Esophagus muscularis mucosa (tissue), 4 donors: ENCODE data around the gene SHROOM4. TPM values are rescaled to one million over a fixed set of nuclear protein-coding genes. Genes with fewer than 3 reads are reported as not detected.

Experiments used
- DNase-seq: peaks from one replicate; pipeline ENCODE4 v3.0.0-alpha.2; 2017; ENCODE audit errors: extremely low spot score
- H3K27ac ChIP-seq, 4 donors: fragments of 200-600 bp; sonication (generic); replicated peaks in 1 of 4; 1 replicate in 3 of 4; 2 replicates in 1 of 4; pipeline ENCODE4 v1.5.1; 2016 to 2019; ENCODE audit warnings: mild to moderate bottlenecking in 1 of 4
- H3K27me3 ChIP-seq, 4 donors: fragments of 200-600 bp; sonication (generic); one replicate each; pipeline versions ENCODE4 v1.5.1 to v1.6.0; 2016 to 2019
- H3K36me3 ChIP-seq, 4 donors: fragments of 200-600 bp; sonication (generic); one replicate each; pipeline ENCODE4 v1.5.1; 2016 to 2019
- H3K4me1 ChIP-seq, 4 donors: fragments of 200-600 bp; sonication (generic); one replicate each; pipeline ENCODE4 v1.5.1; 2016 to 2019
- H3K4me3 ChIP-seq, 4 donors: fragments of 200-600 bp; sonication (generic); 1 replicate in 2 of 4; 2 replicates in 2 of 4; pipeline ENCODE4 v1.5.1; 2016 to 2019; ENCODE audit warnings: mild to moderate bottlenecking in 4 of 4, moderate library complexity in 1 of 4
- H3K9me3 ChIP-seq, 4 donors: fragments of 200-600 bp; sonication (generic); 1 replicate in 3 of 4; 2 replicates in 1 of 4; pipeline ENCODE4 v1.5.1; 2016 to 2019
- CTCF ChIP-seq, 3 experiments: fragments of 200-600 bp in 2 of 3; fragments of 450-650 bp in 1 of 3; sonication (generic) in 2 of 3; IDR thresholded peaks; one replicate each; pipeline ENCODE4 v1.5.1; 2017 to 2019; ENCODE audit warnings: antibody characterized with exemption in 3 of 3, mild to moderate bottlenecking in 2 of 3, moderate library complexity in 1 of 3
- EP300 ChIP-seq: sonication (generic); formaldehyde crosslinking; IDR thresholded peaks from one replicate; pipeline ENCODE4 v1.6.1; 2017; ENCODE audit warnings: antibody characterized with exemption
- POLR2A ChIP-seq: fragments of 450-650 bp; IDR thresholded peaks from one replicate; pipeline ENCODE4 v1.6.1; 2017; ENCODE audit warnings: antibody characterized with exemption, moderate library complexity, mild to moderate bottlenecking, low read depth
- POLR2AphosphoS5 ChIP-seq, 2 donors: sonication (generic); formaldehyde crosslinking; IDR thresholded peaks; one replicate each; pipeline ENCODE4 v1.6.1; 2017; ENCODE audit warnings: antibody characterized with exemption in 2 of 2
- WGBS: methylation state at CpG from one replicate; pipeline ENCODE4 v1.1.5; 2018; 5-methylcytosine and 5-hydroxymethylcytosine counted together
- intact Hi-C: fragments of 100-400 bp; cut with DNase I; formaldehyde crosslinking; loops from one replicate; pipeline ENCODE4 v1.15.1; 2023
- small RNA-seq, 3 donors: library from RNA; depleted of rRNA; stranded (forward); fragments of <200 nt; gene quantifications; one replicate each; pipeline ENCODE3, GENCODE V24; 2016
- total RNA-seq, 4 donors: library from RNA; depleted of rRNA; stranded (reverse); fragments of >200 nt; gene quantifications; one replicate each; pipeline versions ENCODE4 v1.1.0 to v1.2.1, GENCODE V29; 2016

SHROOM4 gene
- total RNA-seq, 4 donors from 2014 or later: 5.4 to 12.4 (median 11.4) TPM

DNA sequence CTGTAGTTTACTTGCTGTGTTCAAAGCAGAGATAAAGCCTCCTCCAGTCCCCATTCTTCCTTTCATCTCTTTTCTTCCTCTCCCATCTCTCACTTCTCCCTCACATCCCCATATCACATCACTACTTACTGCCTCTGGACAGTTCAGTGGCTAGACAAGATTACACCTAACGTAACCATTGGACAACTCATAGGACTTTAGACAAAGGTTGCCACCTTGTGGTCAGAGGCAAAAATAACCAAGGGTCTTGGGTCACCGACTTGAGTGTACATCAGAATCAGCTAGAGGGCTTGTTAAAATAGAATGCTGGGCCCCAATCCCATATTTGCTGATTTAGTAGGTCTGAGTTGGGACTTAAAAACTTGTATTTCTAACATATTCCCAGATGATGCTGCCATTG, 234.0 kb downstream of the SHROOM4 start:
- WGBS: 7% methylated on average over 2 of the region's 2 CpGs
- Histone ChIP-seq H3K4me3 (no peak overlapping the region), H3K36me3 (no peaks in the 10 kb centered on the region), H3K4me1 (no peaks in the 10 kb centered on the region), H3K27ac (no peak overlapping the region), H3K9me3 (no peaks in the 10 kb centered on the region), H3K27me3 (no peaks in the 10 kb centered on the region)
- peak; percentile 38 to 51 (median 45) for TF ChIP-seq CTCF (IDR thresholded peaks at IDR 0.05)
- TF ChIP-seq POLR2AphosphoS5 (IDR thresholded peaks at IDR 0.05): no peak
- intact Hi-C loops: loop anchor here (5.0 kb wide), 1 partner anchor 663 kb away; no protein-coding TSS in a partner anchor
- DNase-seq: no peak

GRCh38 chrX:50577326-50577725, 236.7 kb downstream of the SHROOM4 start:
- Histone ChIP-seq H3K9me3 (no peaks in the 10 kb centered on the region), H3K27ac (no peak overlapping the region), H3K4me3 (no peak overlapping the region), H3K4me1 (no peaks in the 10 kb centered on the region), H3K27me3 (no peaks in the 10 kb centered on the region), H3K36me3 (no peaks in the 10 kb centered on the region)
- 79% methylated on average over 1 of the region's 1 CpG for WGBS
- intact Hi-C loops: no loop called here
- DNase-seq: no peak
- no peak for TF ChIP-seq POLR2A
- TF ChIP-seq CTCF (IDR thresholded peaks at IDR 0.05): no peak
- no peak for TF ChIP-seq EP300
- TF ChIP-seq POLR2AphosphoS5 (IDR thresholded peaks at IDR 0.05): no peak

DNA sequence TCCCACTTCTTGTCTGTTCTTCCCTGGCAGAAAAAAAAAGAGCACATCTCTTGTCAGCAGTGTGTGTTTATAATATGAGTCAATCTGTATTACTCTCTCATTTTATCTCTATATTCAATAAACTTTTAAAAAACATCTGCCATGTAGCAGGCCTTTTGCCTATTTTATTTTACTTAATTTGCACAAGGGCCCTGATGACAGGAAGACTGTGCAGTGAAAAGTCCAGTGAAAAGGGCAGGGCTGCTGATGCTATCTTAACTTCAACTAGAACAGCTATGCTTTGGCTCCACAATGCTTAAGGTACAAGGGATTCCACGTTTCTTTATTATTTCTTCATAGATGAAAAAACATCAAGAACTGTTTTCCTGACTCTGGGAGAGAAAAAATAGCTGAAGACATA, 246.4 kb downstream of the SHROOM4 start:
- 24% methylated on average over 1 of the region's 1 CpG for WGBS
- H3K4me3 ChIP-seq: no peak overlapping the region
- TF ChIP-seq POLR2A: no peak
- no peak for TF ChIP-seq POLR2AphosphoS5 (IDR thresholded peaks at IDR 0.05)
- TF ChIP-seq EP300: no peak
- no peaks in the 10 kb centered on the region for H3K27me3 ChIP-seq
- DNase-seq: no peak
- no peaks in the 10 kb centered on the region for H3K4me1 ChIP-seq
- intact Hi-C loops: no loop called here
- H3K27ac ChIP-seq: no peak overlapping the region
- no peaks in the 10 kb centered on the region for H3K9me3 ChIP-seq
- H3K36me3 ChIP-seq: no peaks in the 10 kb centered on the region

- H3K4me3 ChIP-seq: no peak overlapping the region
- H3K27me3 ChIP-seq: no peaks in the 10 kb centered on the region
- intact Hi-C loops: no loop called here
- H3K27ac ChIP-seq: no peak overlapping the region
- DNase-seq: no peak
- no peak for TF ChIP-seq POLR2AphosphoS5 (IDR thresholded peaks at IDR 0.05)
- TF ChIP-seq EP300: no peak
- H3K9me3 ChIP-seq: no peaks in the 10 kb centered on the region
- no peaks in the 10 kb centered on the region for H3K36me3 ChIP-seq
- 69% methylated on average over 4 of the region's 4 CpGs for WGBS
- H3K4me1 ChIP-seq: no peaks in the 10 kb centered on the region
Measured at GRCh38 chrX:50565718-50566117, 248.3 kb downstream of the SHROOM4 start.

Small RNAs within 50 kb of the gene (small RNA-seq; reads per million reads assigned to genes)
- gene RNU6-935P: 0 reads per million in 3 donors

Other genes with a start within 250 kb of the SHROOM4 start
- not detected for gene BMP15, start 96.5 kb upstream of the SHROOM4 start, total RNA-seq